HG02840 (cell line): Measurements from ENCODE around the gene MPHOSPH6.
"Not testable (repeated sequence)": the region's sequence is repeated elsewhere in the genome, so short reads cannot be mapped to it uniquely, and the experiment has no call there.

Experiments used
- ATAC-seq: cut with Tn5 transposase; IDR thresholded peaks from one replicate; pipeline ENCODE4 v1.9.1; 2021; ENCODE audit warnings: mild to moderate bottlenecking, moderate library complexity, moderate number of reproducible peaks; ENCODE audit not compliant: unreplicated experiment, low FRiP score

Gene MPHOSPH6, protein sequence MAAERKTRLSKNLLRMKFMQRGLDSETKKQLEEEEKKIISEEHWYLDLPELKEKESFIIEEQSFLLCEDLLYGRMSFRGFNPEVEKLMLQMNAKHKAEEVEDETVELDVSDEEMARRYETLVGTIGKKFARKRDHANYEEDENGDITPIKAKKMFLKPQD

DNA sequence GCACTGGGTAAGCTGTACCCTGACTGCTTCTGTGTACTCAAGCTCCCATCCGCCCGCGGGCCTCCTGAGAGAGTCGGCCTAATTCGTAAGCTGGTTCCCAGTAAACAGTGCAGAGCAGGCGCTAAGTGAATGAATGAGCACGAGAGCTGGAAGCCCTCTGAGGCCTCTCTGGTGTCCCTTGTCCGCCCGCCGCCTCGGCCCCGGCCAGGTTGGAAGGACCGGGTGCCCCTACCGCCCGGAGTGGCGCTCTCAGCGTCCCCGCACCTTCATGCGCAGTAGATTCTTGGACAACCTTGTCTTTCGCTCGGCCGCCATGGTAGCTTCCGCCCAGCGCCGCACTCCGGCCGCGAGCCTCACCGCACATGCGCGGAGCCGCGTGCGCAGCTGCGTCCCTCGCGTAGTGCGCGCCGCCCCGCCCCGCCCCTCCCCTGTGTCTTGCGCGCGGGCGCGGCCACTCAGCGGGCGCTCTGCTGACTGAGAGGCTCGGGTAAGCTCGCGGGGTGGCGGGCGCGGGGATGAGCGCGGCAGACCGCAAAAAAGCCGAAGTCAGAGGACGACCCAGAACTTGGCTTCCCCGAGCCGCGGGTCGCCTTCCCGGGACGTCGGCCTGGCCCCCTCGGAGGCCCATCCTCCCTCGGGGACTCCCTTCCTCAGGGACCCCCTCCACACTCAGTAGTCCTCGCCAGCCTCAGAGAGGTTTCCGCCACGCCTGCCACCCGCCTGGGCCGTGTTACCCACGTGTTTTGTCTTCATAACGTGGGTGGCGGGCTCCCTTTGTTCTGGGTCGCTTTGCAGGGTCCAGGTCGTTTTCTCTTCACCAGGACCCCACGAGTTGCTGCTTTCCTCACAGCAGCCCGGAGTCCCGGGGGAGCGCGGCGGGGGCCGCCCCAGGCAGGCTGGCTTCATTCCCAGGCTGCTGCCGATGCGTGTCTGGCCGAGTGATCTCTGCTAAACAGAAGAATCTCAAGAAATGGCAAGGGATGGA is at the start of gene MPHOSPH6:
MPHOSPH6 (minus strand) TSS at position 364 of the 985 bp plus-strand sequence; CDS start at position 315, 49 bp downstream.
- ATAC-seq = peak; percentile 95

DNA sequence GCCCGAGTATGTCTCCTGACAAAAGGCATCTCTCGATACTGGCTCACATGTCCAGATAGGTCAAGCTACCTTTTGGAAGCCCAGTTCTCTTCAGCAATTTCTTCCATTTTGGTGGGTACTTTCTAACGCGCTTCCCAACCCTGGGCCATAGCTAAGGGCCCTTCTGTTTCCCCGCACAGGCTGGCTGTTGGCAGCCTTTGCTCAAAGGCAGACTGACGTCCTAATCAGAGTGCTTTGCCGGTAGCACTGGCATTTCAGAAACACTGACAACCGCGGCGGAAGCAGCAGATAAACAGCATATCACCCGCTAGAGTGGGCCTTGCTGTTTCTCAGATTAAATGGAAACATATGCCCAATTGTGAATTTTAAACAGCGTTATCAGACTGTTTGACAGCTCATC is 49.3 kb upstream of the MPHOSPH6 start:
- no peak for ATAC-seq

DNA sequence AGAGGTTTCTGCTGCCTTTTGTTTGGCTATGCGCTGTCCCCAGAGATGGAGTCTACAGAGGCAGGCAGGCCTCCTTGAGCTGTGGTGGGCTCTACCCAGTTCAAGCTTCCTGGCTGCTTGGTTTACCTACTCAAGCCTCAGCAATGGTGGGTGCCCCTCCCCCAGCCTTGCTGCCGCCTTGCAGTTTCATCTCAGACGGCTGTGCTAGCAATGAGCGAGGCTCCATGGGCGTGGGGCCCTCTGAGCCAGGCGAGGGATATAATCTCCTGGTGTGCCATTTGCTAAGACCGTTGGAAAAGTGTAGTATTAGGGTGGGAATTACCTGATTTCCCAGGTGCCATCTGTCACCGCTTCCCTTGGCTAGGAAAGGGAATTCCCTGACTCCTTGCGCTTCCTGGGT is 39.3 kb upstream of the MPHOSPH6 start:
- ATAC-seq = not testable (repeated sequence)

DNA sequence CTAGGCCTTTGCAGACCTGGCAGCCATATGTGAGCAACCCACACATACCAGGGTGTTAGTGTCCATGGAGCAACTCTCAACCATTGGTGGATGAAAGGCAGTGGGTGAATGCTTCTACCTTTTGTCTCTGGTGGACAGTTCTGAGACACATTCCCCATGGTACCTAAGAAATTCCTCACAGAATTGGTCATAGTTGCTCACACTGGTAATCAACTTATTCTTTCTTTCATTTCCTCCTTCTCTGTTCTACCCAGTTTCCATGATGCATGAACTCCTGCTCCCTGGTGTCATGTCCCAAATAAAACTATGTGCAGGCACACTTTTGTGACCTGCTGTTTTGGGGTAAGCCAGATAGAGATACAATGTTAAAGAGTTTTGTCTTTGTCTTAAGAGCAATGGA is 33.2 kb upstream of the MPHOSPH6 start:
- no peak for ATAC-seq

DNA sequence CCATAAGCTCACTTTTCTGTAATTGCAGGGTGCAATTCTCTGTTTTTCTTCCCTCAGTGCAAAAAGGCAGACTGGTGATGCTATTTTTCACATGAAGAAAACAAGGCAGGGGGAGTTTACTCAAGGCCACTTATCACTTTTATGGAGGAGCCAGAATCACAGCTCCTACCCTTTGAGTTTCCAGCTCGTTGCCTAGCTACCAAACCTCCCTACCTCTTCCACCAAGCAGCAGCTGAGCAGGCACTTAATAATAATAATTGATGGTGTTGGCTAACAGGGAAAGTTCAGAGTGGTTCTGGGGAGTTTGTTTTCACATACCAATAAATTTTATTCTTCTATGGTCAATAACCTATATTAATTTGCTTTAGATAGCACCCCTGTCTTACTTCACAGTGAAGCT is 31.9 kb upstream of the MPHOSPH6 start:
- ATAC-seq = no peak

DNA sequence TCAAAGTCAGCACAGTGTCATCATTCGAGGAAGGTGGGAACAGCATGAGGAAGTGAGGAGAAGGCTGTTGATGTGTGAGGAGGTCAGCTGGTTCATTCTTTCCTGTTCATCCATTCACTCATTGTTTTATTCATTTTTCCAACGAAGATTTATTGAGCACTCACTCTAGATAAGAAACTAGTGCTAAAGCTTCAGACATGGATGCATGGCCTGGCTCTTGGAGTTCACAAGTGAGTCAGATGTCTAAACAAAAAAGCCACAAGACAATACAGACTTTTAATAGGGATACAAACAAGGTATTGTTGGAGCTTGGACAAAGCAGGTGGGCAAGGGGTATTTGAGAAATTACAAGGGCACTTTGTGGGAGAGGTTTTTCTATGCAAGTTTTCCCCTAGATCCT is 31.3 kb upstream of the MPHOSPH6 start:
- ATAC-seq = no peak

DNA sequence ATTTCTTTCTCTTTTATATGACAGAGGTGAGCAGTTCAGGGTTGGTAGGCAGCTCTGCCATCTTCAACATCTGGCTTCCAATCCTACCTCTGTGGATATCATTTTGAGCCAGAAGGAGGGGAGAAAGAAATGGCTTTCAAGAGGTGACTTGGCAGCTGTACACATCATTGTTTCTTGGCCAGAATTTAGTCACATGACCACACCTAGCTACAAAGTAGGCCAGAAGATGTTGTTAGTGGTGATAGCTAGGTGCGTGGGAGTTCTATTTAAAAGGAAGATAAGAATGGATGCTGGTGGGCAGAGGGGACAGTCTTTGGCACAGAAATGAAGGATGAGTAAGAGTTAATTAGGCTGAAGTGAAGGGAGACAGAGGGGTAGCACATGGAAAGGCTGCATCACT is 29.2 kb upstream of the MPHOSPH6 start:
- ATAC-seq = no peak

DNA sequence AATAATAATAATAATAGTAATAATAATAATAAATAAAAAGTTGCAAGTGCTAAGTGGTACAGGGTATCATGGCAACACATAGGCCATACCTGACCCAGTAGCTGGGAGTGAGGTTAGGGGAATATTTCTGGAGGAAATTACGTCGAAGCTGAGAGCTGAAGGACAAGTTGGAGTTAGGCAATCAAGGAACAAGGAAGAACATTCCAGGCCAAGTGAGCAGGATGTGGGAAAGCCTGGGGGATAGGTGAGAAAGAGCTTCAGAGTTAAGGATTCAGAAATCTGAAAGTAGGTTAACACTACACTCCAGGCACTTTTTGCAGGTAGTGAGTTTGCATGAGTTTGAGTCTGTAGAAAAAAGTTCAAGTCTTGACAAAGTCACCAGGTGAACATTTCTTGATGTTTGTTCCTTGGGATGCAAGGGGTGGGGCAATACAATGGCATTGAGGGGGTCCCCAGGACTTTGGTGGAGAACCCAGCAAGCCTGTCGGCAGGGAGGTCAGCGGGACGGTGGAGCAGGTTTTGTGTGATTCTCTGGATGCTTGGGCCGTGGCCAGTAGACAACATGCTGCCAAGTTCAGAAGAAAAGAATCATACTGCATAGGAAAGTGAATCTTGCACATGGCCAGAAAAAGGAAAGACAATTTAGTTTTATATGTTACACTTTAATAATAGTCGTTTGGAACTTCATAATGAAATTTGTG is 27.7 kb upstream of the MPHOSPH6 start:
- ATAC-seq = no peak

DNA sequence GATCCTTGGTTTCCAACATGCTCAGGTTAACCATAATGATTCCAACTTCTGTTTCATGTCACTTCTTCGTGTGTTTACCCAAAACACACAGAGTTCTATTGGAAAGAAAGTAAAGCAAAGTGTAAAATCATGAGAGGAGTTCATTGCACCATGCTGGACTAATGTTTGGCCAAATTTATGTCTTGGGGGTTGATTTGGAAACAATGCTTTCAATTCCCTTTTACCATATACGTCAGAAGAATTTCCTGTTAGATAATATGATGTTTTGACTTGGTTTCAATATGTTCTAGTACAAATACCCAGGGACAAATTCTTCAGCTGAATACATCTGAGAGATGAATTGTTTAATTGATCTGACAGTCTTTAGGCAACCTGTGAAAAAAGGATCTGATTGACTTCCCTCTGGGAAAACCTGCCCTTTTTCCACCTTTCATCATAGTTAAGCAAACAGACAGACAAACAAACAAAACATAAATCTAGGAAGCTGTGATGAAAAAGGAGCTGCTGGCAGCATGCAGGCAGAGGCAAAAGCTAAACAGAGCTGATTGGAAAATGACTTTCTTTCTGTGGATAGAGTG is 26.0 kb upstream of the MPHOSPH6 start:
- ATAC-seq = no peak

DNA sequence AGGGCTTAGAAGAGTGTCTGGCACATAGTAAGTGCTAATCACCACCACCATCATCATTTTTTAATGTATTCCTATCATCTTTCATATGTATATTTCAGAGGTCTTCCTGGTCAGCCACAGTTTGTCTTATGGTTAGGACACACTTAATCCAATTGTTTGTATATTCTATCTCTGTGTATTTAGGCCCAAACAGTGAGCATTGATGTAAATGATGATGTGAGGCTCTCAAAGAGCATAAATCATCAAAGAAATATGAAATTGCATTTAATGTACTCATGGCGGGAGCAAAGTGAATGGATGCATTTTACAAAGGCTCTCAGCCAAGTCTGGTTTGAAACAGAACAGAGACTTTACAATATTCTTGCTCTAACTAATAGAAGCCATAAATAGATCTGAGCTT is 24.1 kb upstream of the MPHOSPH6 start:
- ATAC-seq = no peak

DNA sequence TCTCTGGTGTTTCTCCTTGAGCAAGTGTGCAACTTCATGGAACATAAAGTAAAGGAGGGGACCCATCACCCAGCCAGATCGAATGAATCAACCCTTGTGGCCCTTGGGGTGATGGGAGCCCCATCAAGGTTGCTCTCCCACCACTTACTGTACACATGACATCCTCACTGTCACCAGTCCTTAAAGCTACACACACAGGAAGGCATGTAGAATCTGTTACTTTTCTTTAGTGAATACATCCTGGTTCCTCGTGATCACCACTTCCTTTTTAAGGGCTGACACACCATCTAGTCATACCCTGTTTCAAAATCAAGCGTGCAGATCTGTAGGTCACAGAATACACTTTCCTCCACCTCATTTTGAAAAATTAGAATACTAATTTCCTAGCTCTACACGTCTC is 22.6 kb upstream of the MPHOSPH6 start:
- ATAC-seq = no peak

DNA sequence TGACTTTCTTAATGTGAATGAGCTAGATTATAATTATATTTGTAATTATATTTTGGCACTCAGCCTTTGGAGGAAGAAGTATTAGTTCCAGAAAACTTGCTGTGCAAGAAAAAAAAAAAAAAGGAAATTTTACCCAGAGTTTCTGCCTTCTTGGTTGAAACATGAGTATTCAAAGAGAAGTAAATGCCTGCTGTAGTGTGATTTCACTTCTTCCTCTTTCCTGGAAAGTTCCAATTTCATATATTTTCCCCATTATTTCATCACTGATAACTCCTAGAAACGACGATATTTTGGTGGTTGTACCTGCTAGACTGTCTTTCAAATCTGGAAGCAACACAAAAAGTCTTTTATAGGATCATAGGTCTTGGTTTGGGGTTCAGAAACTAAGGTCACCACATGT is 20.4 kb upstream of the MPHOSPH6 start:
- no peak for ATAC-seq

DNA sequence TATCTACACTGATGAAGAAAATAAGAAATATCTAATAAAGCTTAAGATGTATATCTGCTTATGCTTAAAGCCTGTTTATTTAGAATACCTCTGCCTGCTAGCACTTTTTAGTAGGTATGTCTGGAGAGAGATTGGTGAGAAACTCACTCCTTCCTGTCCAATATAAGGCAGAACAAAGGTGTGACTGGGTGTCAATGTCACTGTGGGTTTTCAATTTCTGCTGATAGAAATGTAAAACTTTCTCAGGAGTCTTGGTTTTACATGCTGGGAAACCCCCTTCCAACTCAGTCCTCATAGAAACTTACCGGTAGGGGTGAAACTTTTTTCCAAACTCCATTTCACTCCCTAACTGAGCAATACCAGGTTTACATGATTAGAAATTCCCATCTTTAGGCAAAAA is 17.8 kb upstream of the MPHOSPH6 start:
- no peak for ATAC-seq

DNA sequence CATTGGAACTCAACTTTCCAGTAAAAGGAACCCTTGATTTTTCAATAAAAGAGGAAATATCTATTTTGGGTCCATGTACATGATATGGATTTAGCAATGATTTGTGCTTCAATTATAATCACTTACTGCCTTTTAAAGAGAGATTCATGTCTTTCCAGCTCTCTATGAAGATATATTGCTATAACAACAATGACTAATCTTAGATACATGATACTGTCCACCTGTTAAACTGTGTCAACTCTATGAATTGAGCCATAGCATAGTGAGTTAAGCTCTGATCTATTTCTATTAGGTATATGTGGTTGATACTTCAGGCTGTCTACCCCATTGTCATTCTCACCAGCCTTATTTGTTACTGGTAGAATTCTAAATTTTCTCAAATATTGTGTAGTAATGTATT is 15.0 kb upstream of the MPHOSPH6 start:
- ATAC-seq = no peak

DNA sequence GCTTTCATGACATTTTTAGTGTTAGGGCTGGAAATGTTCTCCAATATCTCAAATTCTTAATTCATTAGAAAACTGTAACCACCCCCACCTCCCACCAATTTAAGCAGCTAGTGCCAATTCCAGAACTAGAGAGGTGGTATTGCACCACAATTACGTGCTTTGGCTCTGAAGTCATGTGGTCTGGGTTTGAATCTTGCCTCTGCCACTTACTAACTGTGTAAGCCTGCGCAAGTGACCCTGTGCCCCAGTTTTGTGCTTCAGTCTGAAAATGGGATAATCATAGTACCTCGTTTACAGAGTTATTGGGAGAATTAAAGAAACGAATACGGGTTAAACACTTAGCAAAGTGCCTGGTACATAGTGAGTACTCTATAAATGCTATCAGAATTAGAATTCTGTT is 14.2 kb upstream of the MPHOSPH6 start:
- no peak for ATAC-seq

DNA sequence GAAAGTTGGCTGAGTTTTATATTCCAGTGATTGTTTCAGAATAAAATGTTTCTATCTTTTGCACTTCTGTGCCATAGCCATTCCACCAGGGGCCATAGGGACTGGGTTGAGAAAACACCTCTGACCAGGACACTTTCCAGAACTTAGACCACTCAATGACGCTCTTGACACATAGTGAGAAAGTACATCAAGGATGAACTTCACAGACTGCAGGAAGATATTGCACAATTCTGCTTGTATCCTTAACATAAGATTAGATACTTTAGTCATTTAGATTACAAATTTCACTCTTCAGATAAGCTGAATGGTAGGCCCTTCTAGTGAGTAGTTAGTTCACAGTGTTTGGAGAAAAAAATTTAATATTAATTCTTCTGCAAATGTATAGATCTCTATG is 13.0 kb upstream of the MPHOSPH6 start:
- ATAC-seq = no peak

DNA sequence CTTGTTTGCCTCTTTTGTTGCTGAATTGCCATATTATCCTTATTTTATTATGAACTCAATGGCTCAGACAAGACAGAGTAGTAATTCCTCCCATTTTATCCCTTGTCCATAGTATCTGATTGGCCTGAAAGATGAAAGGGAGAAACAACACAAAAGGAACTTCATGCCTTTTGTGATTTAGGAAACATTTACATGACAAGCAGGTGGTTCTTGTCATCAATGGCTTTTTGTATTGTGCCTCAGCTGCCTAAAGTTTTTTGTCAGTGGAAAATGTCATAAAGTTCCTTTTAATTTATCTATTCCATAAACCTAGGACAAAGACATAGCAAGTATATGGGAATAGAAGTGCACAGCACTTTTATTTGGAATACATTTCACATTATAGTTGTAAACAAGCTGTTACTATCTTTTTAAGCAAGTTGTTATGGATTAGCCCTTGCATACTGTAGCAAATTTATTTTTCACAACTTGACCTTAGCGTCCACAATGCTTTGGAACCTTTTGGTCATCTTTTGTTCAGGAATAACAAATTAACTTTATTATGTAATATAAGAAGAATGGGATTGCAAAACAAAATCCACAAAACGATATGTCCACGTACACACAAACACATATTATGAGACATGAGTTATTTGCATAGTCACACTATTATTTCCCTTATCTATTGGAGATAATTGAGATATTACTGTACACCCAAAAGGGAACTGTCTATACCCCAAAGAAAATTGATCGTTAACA is 12.4 kb upstream of the MPHOSPH6 start:
- ATAC-seq = no peak

DNA sequence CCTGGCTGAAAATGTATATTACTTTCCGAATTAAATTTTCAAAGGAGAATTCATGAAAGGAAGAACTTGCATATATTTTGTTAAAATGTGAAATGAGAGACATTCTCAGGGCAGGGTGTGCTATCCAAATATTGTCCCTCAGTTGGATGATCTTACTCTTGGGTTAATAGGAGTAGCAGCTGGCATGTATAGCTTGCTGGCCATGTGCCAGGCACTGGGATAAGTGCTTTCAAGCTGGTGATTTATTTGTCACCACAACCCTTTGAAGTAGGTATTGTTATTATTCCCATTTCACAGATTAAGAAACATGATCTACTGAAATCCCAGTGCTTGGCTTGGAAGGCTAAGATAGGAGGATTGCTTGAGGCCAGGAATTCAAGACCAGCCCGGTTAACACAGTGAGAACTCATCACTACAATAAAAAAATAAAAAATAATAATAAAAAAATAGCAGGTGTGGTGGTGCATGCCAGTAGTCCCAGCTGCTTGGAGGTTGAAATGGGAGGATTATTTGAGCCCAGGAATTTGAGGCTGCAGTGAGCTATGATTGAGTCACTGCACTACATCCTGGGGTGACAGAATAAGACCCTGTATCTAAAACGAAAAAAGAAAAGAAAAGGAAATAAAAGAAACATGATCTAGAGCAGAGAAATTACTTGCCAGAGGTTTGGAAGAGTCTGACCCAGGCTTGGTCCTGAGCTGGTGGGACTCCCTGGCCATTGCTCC is 11.6 kb upstream of the MPHOSPH6 start:
- ATAC-seq = no peak

DNA sequence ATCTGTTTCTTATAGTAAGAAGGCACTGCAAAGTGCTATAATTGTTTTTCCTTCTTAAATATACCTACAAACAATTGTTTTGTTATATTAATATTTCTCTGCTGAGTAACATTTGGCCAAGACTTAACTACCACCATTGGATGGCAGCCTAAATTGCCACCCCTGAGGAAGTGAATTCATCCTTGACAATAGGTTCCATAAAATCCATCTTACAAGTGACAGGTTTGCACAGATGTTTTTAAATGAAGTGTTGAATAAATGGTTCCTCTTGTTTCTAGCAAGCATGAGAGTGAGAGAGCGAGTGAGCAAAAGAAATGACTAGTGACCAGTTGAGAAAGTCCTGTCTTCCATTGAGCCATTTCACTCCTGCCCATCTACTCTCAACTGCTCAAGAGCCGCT is 8.3 kb upstream of the MPHOSPH6 start:
- no peak for ATAC-seq

DNA sequence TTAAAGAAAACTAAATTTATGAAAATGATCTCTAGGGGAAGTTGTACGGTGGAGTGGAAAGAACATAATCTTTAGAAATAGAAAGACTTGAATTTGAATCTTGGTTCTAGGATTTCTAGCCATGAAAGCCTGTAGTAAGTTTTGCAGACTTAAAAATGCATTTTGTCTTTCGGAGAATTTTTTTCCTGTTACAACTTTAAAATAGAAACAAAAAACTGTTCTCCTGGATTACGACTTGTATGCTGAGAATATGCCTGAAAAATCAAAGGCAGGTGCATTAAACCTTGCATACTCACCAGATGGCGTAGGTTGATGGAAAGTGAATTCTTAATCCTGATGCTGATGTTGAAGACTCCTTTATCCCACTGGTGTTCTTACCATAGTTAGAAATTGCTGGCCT is 7.5 kb upstream of the MPHOSPH6 start:
- ATAC-seq = no peak
